Kidney (tissue), 14 donors: ENCODE measurements around the gene GAB2. TPM values are rescaled to one million over a fixed set of nuclear protein-coding genes. Genes with fewer than 3 reads are reported as not detected.

Experiments used
- DNase-seq, 5 donors: peaks; one replicate each; pipeline ENCODE4 v3.0.0-alpha.2; 2013 to 2020
- FAIRE-seq: peaks from 2 replicates; lab custom pipeline; 2012; peaks lifted over from hg19 to GRCh38; lab: Jason Lieb, UNC
- H3K27ac ChIP-seq, 2 donors: one replicate each; pipeline ENCODE4 v1.7.0; 2013; ENCODE audit warnings: low read depth in 2 of 2, low read length in 2 of 2, inconsistent platforms in 1 of 2
- H3K27me3 ChIP-seq: one replicate; pipeline ENCODE4 v1.7.1; 2013; ENCODE audit warnings: low read length, inconsistent platforms; ENCODE audit not compliant: control insufficient read depth, insufficient read depth
- H3K36me3 ChIP-seq, 3 donors: one replicate each; pipeline versions ENCODE4 v1.7.0 to v1.7.1; 2013; ENCODE audit warnings: low read length in 3 of 3, control low read depth in 1 of 3, inconsistent platforms in 1 of 3; ENCODE audit not compliant: insufficient read depth in 3 of 3, control insufficient read depth in 2 of 3
- H3K4me1 ChIP-seq, 3 donors: one replicate each; pipeline versions ENCODE4 v1.7.0 to v1.7.1; 2013; ENCODE audit warnings: low read length in 3 of 3, inconsistent platforms in 1 of 3, low read depth in 1 of 3; ENCODE audit not compliant: control insufficient read depth in 2 of 3, insufficient read depth in 2 of 3
- H3K4me3 ChIP-seq, 3 donors: one replicate each; pipeline versions ENCODE4 v1.7.0 to v1.8.1; 2013; ENCODE audit warnings: low read length in 3 of 3, control low read depth in 1 of 3, inconsistent platforms in 1 of 3
- H3K9ac ChIP-seq, 3 donors: one replicate each; pipeline versions ENCODE4 v1.7.0 to v1.7.1; 2013; ENCODE audit warnings: low read length in 3 of 3, control low read depth in 1 of 3, inconsistent platforms in 1 of 3
- H3K9me3 ChIP-seq, 3 donors: one replicate each; pipeline versions ENCODE4 v1.7.0 to v1.7.1; 2013; ENCODE audit warnings: low read length in 3 of 3, control low read depth in 1 of 3, inconsistent platforms in 1 of 3; ENCODE audit not compliant: control insufficient read depth in 2 of 3, insufficient read depth in 1 of 3
- CTCF ChIP-seq: IDR thresholded peaks from 3 replicates; pipeline ENCODE4 v1.5.1; 2012; ENCODE audit warnings: mild to moderate bottlenecking, moderate library complexity, borderline replicate concordance; ENCODE audit not compliant: insufficient read depth; ENCODE audit errors: extremely low read depth
- intact Hi-C: fragments of 100-400 bp; cut with DNase I; formaldehyde crosslinking; loops from one replicate; pipeline ENCODE4 v1.11.1; 2022
- polyA plus RNA-seq: library from polyadenylated mRNA; stranded (reverse); fragments of 350-450 nt; fragmentation: Illumina TruSeq; extraction: RNeasy Lipid Tissue Mini Kit (QIAGEN cat#74804); gene quantifications from one replicate; pipeline ENCODE4 v1.2.3, GENCODE V29; 2014; ENCODE audit warnings: low read depth, low replicate concordance; ENCODE audit not compliant: insufficient read depth
- total RNA-seq: library from RNA; stranded (reverse); fragmentation: NEBNext Ultra II Directional; extraction: Animal tissue kit (Norgen Biotek cat#: 25700); gene quantifications from one replicate; pipeline ENCODE4 v1.2.1, GENCODE V29; 2021
- donor health status: control.
- donor health status: control.
- donor health status: control.
- donor health status: control.
- donor health status: control.
- donor health status: DM: yes; HTN: yes; CAD: no.
- donor health status: Normal renal cell carcinoma (clear cell type).

Gene GAB2
- total and polyA plus RNA-seq, 2 donors from 2014 or later: 3.3 to 23.6 TPM

- Histone ChIP-seq H3K9ac (peak overlapping the region in 1 of 3 donors; percentile 52), H3K27ac (peak overlapping the region; percentile 36 to 81), H3K9me3 (no peaks in the 10 kb centered on the region), H3K4me3 (peak overlapping the region in 1 of 3 donors; percentile 29), H3K27me3 (no peaks in the 10 kb centered on the region), H3K4me1 (peaks cover 0 to 13% (median 11%) of the 10 kb centered on the region in 3 donors), H3K36me3 (no peaks in the 10 kb centered on the region)
- FAIRE-seq (no peak), DNase-seq (no peak)
- TF ChIP-seq CTCF: no peak
- intact Hi-C loops: no loop called here
These were observed 105.8 kb downstream of the GAB2 start for GRCh38 chr11:78311702-78312371.

- peak in 2 of 5 donors; percentile 51 to 84 for DNase-seq
- Histone ChIP-seq H3K4me3 (peak overlapping the region in 1 of 3 donors; percentile 30), H3K9ac (peak overlapping the region in 1 of 3 donors; percentile 59), H3K27ac (peak overlapping the region; percentile 38 to 59), H3K27me3 (no peaks in the 10 kb centered on the region), H3K36me3 (no peaks in the 10 kb centered on the region), H3K4me1 (peaks cover 0 to 13% (median 11%) of the 10 kb centered on the region in 3 donors), H3K9me3 (no peaks in the 10 kb centered on the region)
- no peak for TF ChIP-seq CTCF
- intact Hi-C loops: no loop called here
- no peak for FAIRE-seq
These were observed 107.1 kb downstream of the GAB2 start for GRCh38 chr11:78310500-78310909.

DNA sequence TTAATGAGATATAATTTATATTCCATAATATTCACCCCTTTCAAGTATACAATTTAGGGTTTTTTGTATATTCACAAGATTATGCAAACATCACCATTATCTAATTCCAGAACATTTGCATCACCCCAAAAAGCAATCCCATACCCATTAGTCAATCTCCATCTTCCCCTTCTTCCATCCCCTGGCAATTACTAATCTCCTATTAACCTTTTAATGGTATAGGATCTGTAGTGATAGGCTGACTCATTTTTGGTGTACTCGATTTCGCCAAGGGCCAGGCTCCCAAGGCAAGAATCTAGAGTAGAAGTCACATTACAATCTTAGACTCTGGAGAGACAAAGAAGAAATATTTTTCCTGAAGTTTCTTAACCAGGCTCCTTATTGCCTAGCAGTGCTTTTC is 113.4 kb downstream of the GAB2 start:
- no peak overlapping the region for H3K9ac ChIP-seq
- no peaks in the 10 kb centered on the region for H3K4me1 ChIP-seq
- no peaks in the 10 kb centered on the region for H3K27me3 ChIP-seq
- intact Hi-C loops: no loop called here
- H3K4me3 ChIP-seq: no peak overlapping the region
- DNase-seq (no peak), FAIRE-seq (no peak)
- no peak overlapping the region for H3K27ac ChIP-seq
- TF ChIP-seq CTCF: no peak
- H3K36me3 ChIP-seq: no peaks in the 10 kb centered on the region
- H3K9me3 ChIP-seq: no peaks in the 10 kb centered on the region
